HCT116 (cell line): ENCODE measurements around the gene SNED1. TPM values are rescaled to one million over a fixed set of nuclear protein-coding genes. Genes with fewer than 3 reads are reported as not detected.

ENCODE experiments used
- ATAC-seq: fragments of 200-7000 bp; cut with Tn5 transposase; 2 replicates; pipeline ENCODE4 v1.9.1; 2020; ENCODE audit warnings: mild to moderate bottlenecking, moderate library complexity
- BruUV-seq: library from RNA; stranded (reverse); fragments of 400-500 nt; replicated peaks from 2 replicates; lab custom pipeline; 2021; lab: Mats Ljungman, UMichigan
- CTCF ChIA-PET: fragments of 300-600 bp; sonication (Branson Sonifier 250); formaldehyde crosslinking; loops from one replicate; lab custom pipeline; 2021; ENCODE audit warnings: antibody characterized with exemption; lab: Charles Lee
- POLR2A ChIA-PET: fragments of 300-600, 350-600 bp; sonication (Branson Sonifier 250); formaldehyde crosslinking; loops from one replicate; lab custom pipeline; 2021; ENCODE audit warnings: antibody characterized with exemption; lab: Charles Lee
- RAD21 ChIA-PET, 2 experiments: fragments of 300-600 bp; sonication (Branson Sonifier 250); formaldehyde crosslinking; loops; one replicate each; lab custom pipeline; 2023; ENCODE audit warnings: low total read pairs in 2 of 2; ENCODE audit not compliant: uncharacterized antibody in 2 of 2, unreplicated experiment in 2 of 2, low non-redundant PET in 1 of 2; lab: Charles Lee
- DNase-seq: peaks from one replicate; pipeline ENCODE4 v3.0.0-alpha.2; 2010; ENCODE audit warnings: low read depth, low spot score
- H2AFZ ChIP-seq: fragments of 200-600 bp; shearing (Covaris generic), sonication (generic); 2 replicates; pipeline ENCODE4 v1.6.1; 2017; ENCODE audit warnings: low read depth, mixed run types, mixed read lengths, antibody characterized with exemption, low read length; ENCODE audit not compliant: poor library complexity, severe bottlenecking
- H3K27ac ChIP-seq: 2 replicates; pipeline ENCODE4 v1.5.1; 2012; ENCODE audit warnings: low read depth, low read length
- H3K27me3 ChIP-seq: fragments of 200-600 bp; sonication (generic); 2 replicates; pipeline ENCODE4 v1.6.1; 2016; ENCODE audit warnings: mixed run types, low read length, mixed read lengths; ENCODE audit not compliant: insufficient read depth
- H3K36me3 ChIP-seq, 2 experiments: fragments of 200-500 bp in 1 of 2; fragments of 200-600 bp in 1 of 2; sonication (Bioruptor generic) in 1 of 2; sonication (generic) in 1 of 2; 2 replicates each; pipeline versions ENCODE4 v1.5.1 to v1.6.1; 2014 to 2016; ENCODE audit warnings: low read length in 2 of 2, inconsistent platforms in 1 of 2, mixed read lengths in 1 of 2, mixed run types in 1 of 2; ENCODE audit not compliant: insufficient read depth in 2 of 2, control insufficient read depth in 1 of 2
- H3K4me1 ChIP-seq, 2 experiments: fragments of 200-600 bp in 1 of 2; sonication (generic) in 1 of 2; 2 replicates each; pipeline versions ENCODE4 v1.5.1 to v1.6.1; 2012 to 2017; ENCODE audit warnings: low read length in 2 of 2, inconsistent platforms in 1 of 2, mild to moderate bottlenecking in 1 of 2, mixed read lengths in 1 of 2, mixed run types in 1 of 2, moderate library complexity in 1 of 2; ENCODE audit not compliant: insufficient read depth in 2 of 2, control insufficient read depth in 1 of 2
- H3K4me2 ChIP-seq: fragments of 200-600 bp; sonication (generic); 2 replicates; pipeline ENCODE4 v1.6.1; 2017; ENCODE audit warnings: mixed run types, low read length, mixed read lengths
- H3K4me3 ChIP-seq, 2 experiments: fragments of 200-600 bp in 1 of 2; sonication (generic) in 1 of 2; replicated peaks in 1 of 2; 2 replicates each; pipeline ENCODE4 v1.5.1; 2011 to 2016; ENCODE audit warnings: low read length in 2 of 2, control low read depth in 1 of 2, low read depth in 1 of 2, mild to moderate bottlenecking in 1 of 2, mixed read lengths in 1 of 2, mixed run types in 1 of 2
- H3K79me2 ChIP-seq: fragments of 200-600 bp; sonication (generic); 2 replicates; pipeline ENCODE4 v1.6.1; 2017; ENCODE audit warnings: mild to moderate bottlenecking, mixed run types, low read length, moderate library complexity, mixed read lengths; ENCODE audit not compliant: insufficient read depth
- H3K9ac ChIP-seq: fragments of 200-600 bp; sonication (generic); 2 replicates; pipeline ENCODE4 v1.6.1; 2016; ENCODE audit warnings: low read length, mixed read lengths
- H3K9me2 ChIP-seq: fragments of 200-600 bp; sonication (generic), shearing (Covaris generic); 2 replicates; pipeline ENCODE4 v1.6.1; 2017; ENCODE audit warnings: mixed run types, mild to moderate bottlenecking, moderate library complexity; ENCODE audit not compliant: insufficient read depth
- H3K9me3 ChIP-seq, 2 experiments: fragments of 200-500 bp in 1 of 2; fragments of 200-600 bp in 1 of 2; sonication (Bioruptor generic) in 1 of 2; sonication (generic) in 1 of 2; 2 replicates each; pipeline ENCODE4 v1.6.1; 2014 to 2017; ENCODE audit warnings: low read length in 2 of 2, mixed read lengths in 2 of 2, inconsistent platforms in 1 of 2, low read depth in 1 of 2, mild to moderate bottlenecking in 1 of 2, mixed run types in 1 of 2, moderate library complexity in 1 of 2; ENCODE audit not compliant: control insufficient read depth in 1 of 2, insufficient read depth in 1 of 2
- H4K20me1 ChIP-seq: fragments of 200-600 bp; sonication (generic), shearing (Covaris generic); 2 replicates; pipeline ENCODE4 v1.6.1; 2017; ENCODE audit warnings: mixed run types, mild to moderate bottlenecking, moderate library complexity; ENCODE audit not compliant: insufficient read depth
- CBX3 ChIP-seq: IDR thresholded peaks from 2 replicates; pipeline ENCODE4 v1.6.1; 2012; ENCODE audit warnings: low read depth
- CEBPB ChIP-seq: IDR thresholded peaks from 2 replicates; pipeline ENCODE4 v1.6.1; 2012; ENCODE audit warnings: low read depth
- ELF1 ChIP-seq: IDR thresholded peaks from 2 replicates; pipeline ENCODE4 v1.6.1; 2012; ENCODE audit warnings: low read depth, borderline replicate concordance
- EZH2 ChIP-seq: fragments of 200-600 bp; sonication (generic); IDR thresholded peaks from 2 replicates; pipeline ENCODE4 v1.6.1; 2017; ENCODE audit warnings: antibody characterized with exemption, mixed run types
- EZH2phosphoT487 ChIP-seq: fragments of 200-600 bp; IDR thresholded peaks from 2 replicates; pipeline ENCODE4 v1.6.1; 2018; ENCODE audit warnings: antibody characterized with exemption, borderline replicate concordance
- FOSL1 ChIP-seq: IDR thresholded peaks from 2 replicates; pipeline ENCODE4 v1.6.1; 2012; ENCODE audit warnings: low read depth
- JUND ChIP-seq: IDR thresholded peaks from 2 replicates; pipeline ENCODE4 v1.6.1; 2012
- RAD21 ChIP-seq: IDR thresholded peaks from 2 replicates; pipeline ENCODE4 v1.6.1; 2012; ENCODE audit warnings: low read depth, mild to moderate bottlenecking
- SP1 ChIP-seq: IDR thresholded peaks from 2 replicates; pipeline ENCODE4 v1.6.1; 2012; ENCODE audit warnings: low read depth
- YY1 ChIP-seq: IDR thresholded peaks from 2 replicates; pipeline ENCODE4 v1.6.1; 2011; ENCODE audit warnings: low read length, low read depth, moderate library complexity, mild to moderate bottlenecking; ENCODE audit not compliant: insufficient replicate concordance; ENCODE audit errors: extremely low read depth
- ZFX ChIP-seq: fragments of 450-650 bp; IDR thresholded peaks from 2 replicates; pipeline ENCODE4 v1.6.1; 2017
- intact Hi-C: fragments of 100-400 bp; cut with micrococcal nuclease; formaldehyde crosslinking; loops from 2 replicates; pipeline ENCODE4 v1.10.0; 2022
- total RNA-seq: library from RNA; stranded (reverse); gene quantifications from one replicate; pipeline ENCODE4 v1.2.1, GENCODE V29; 2021; ENCODE audit not compliant: unreplicated experiment
- TF ChIP-seq, protein P1 (sequence below): IDR thresholded peaks from 2 replicates; pipeline ENCODE4 v1.6.1; 2012; ENCODE audit warnings: low read depth

Gene SNED1
- total RNA-seq, 1 experiment from 2014 or later: 9.6 TPM

DNA sequence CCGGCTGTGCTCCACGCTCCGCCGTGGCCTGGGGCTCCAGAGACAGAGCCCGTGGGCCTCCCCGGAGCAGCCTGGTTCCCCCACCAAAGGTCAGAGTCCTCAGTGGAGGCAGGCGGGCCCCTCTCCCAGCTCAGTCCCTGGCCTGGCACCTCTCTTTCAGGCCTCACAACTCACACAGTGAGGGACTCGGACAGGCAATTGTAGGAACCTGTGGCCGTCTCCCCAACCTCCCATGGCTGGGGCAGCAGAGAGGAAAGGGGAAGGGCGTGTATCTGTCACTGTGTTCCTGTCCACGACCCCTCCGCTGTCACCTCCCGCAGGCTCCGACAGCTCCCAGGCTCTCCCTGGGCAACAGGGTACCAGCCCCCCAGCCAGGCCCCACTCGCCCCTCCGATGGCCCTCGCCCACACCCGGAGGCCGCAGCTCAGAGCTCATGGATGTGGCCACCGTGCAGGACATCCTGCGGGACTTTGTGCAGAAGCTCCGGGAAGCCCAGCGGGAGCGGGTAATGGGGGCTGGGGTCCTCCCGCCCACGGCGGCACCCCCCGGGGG is 32.4 kb upstream of the SNED1 start:
- ChIA-PET POLR2A (no interaction called here), RAD21 (no interaction called here), CTCF (no interaction called here)
- Histone ChIP-seq H2AFZ (no peak overlapping the region), H3K27ac (no peak overlapping the region), H3K79me2 (no peaks in the 10 kb centered on the region), H3K4me2 (no peak overlapping the region), H3K4me1 (no peaks in the 10 kb centered on the region), H3K9ac (no peak overlapping the region), H3K9me2 (no peaks in the 10 kb centered on the region), H3K36me3 (no peaks in the 10 kb centered on the region), H4K20me1 (no peaks in the 10 kb centered on the region), H3K4me3 (no peak overlapping the region), H3K27me3 (no peaks in the 10 kb centered on the region), H3K9me3 (no peaks in the 10 kb centered on the region)
- TF ChIP-seq JUND (no peak), EZH2phosphoT487 (no peak), CEBPB (no peak), FOSL1 (no peak), SP1 (no peak), RAD21 (no peak), ELF1 (no peak), YY1 (no peak), CBX3 (no peak), ZFX (no peak), EZH2 (no peak)
- TF ChIP-seq, protein P1, sequence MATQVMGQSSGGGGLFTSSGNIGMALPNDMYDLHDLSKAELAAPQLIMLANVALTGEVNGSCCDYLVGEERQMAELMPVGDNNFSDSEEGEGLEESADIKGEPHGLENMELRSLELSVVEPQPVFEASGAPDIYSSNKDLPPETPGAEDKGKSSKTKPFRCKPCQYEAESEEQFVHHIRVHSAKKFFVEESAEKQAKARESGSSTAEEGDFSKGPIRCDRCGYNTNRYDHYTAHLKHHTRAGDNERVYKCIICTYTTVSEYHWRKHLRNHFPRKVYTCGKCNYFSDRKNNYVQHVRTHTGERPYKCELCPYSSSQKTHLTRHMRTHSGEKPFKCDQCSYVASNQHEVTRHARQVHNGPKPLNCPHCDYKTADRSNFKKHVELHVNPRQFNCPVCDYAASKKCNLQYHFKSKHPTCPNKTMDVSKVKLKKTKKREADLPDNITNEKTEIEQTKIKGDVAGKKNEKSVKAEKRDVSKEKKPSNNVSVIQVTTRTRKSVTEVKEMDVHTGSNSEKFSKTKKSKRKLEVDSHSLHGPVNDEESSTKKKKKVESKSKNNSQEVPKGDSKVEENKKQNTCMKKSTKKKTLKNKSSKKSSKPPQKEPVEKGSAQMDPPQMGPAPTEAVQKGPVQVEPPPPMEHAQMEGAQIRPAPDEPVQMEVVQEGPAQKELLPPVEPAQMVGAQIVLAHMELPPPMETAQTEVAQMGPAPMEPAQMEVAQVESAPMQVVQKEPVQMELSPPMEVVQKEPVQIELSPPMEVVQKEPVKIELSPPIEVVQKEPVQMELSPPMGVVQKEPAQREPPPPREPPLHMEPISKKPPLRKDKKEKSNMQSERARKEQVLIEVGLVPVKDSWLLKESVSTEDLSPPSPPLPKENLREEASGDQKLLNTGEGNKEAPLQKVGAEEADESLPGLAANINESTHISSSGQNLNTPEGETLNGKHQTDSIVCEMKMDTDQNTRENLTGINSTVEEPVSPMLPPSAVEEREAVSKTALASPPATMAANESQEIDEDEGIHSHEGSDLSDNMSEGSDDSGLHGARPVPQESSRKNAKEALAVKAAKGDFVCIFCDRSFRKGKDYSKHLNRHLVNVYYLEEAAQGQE: no peak
- no peak for DNase-seq
- ATAC-seq: no peak
- no TSS peak for BruUV-seq
- intact Hi-C loops: no loop called here
